GM19467 (cell line): ENCODE results near the gene TINAGL1.

Experiments
- ATAC-seq: cut with Tn5 transposase; IDR thresholded peaks from one replicate; pipeline ENCODE4 v1.9.1; 2021; ENCODE audit warnings: mild to moderate bottlenecking, moderate library complexity; ENCODE audit not compliant: unreplicated experiment

Gene TINAGL1

GRCh38 chr1:31600641-31601040, 24.3 kb downstream of the TINAGL1 start:
- ATAC-seq: no peak

GRCh38 chr1:31602081-31602480, 25.8 kb downstream of the TINAGL1 start:
- ATAC-seq: no peak

- peak; percentile 79 for ATAC-seq
Observed at GRCh38 chr1:31605908-31606427, 29.7 kb downstream of the TINAGL1 start.

GRCh38 chr1:31607360-31607759, 31.0 kb downstream of the TINAGL1 start:
- ATAC-seq: no peak

DNA sequence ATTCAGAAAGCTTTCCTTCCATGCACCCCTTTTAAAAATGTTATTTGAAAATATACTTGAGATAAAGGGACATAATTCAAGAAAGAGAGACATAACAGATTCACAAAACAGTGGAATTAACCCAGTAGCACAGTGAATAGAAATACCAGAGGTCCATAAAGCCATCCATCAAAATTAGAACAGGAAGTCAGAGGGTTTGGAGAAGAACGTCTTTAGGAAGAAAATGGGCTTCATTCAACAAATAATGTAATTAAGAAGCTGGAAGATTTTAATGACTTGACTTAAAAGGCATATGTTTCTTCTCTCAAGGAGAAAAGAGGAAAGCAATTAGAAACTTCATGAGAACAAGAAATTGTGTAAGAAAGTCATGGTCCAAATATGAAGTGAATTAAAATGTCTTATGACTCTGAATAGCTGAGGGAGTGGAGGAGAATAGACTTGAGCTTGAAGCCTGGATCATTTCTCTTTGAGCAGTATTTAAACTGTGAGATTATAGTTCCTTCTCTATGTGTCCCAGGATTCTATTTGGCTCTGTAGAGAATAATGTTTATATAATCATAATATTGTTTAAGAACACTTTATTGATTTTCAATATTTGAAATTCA, 33.3 kb downstream of the TINAGL1 start:
- ATAC-seq: no peak

GRCh38 chr1:31614414-31615005, 38.2 kb downstream of the TINAGL1 start:
- ATAC-seq: no peak

DNA sequence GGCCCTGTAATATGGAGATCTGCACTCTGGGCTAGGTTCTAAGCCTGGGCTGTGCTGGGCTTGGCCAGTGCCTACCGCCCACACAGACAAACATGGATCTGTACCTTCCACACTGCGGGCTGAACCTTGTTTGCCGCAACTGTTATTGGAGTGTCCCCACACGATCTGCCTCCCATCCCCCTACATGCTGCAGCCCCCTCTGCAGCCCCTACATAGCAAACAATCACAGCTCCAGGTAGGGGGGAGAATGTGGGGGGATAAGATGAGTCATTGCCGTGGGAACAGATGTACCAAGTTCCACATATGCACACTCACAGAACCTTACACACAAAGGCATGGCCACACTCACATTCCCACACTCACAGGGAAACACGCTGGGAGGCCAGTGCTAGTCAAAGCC, 39.1 kb downstream of the TINAGL1 start:
- ATAC-seq: no peak

GRCh38 chr1:31615939-31616338, 39.6 kb downstream of the TINAGL1 start:
- ATAC-seq: no peak

DNA sequence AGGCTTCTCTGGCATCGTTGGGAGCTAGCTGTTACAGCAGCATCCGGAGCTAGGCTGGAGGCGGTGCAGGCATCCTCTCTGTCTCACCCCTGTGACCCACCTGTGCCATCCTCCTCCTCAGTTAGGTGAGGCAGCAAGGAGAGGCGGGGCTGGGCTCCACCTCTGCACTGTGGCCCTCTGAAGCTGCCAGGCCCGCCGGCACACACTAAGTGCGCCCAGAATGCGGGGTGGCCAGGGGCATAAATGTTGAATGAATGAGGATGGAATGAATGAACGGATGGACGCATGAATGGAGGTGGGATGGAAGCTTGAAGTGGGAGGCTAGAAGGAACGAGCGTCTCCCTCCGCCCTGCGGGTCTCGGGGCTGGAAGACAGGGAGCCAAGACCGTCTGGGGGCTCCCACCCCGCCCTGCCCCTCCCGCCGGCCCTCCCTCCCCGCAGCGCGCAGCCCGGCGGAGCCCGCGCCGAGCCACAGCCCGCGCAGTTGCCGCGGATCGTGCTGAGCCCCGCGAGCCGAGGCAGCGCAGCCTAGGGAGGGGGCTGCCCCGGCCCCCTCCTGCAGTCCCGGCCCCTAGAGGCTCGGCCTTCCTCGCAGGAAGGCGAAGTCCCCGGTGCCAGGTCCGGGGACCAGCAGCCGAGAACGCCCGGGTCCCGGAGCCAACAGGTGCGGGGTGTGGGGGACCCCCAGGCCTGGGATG, 41.1 kb downstream of the TINAGL1 start, which contains the start of gene HCRTR1:
TSS of gene HCRTR1 (plus strand) at position 472 of the 698 bp plus-strand sequence. CDS start 1,504 bp downstream, outside the sequence.
- no peak for ATAC-seq

- no peak for ATAC-seq
Observed at GRCh38 chr1:31617916-31618746, 41.8 kb downstream of the TINAGL1 start.

DNA sequence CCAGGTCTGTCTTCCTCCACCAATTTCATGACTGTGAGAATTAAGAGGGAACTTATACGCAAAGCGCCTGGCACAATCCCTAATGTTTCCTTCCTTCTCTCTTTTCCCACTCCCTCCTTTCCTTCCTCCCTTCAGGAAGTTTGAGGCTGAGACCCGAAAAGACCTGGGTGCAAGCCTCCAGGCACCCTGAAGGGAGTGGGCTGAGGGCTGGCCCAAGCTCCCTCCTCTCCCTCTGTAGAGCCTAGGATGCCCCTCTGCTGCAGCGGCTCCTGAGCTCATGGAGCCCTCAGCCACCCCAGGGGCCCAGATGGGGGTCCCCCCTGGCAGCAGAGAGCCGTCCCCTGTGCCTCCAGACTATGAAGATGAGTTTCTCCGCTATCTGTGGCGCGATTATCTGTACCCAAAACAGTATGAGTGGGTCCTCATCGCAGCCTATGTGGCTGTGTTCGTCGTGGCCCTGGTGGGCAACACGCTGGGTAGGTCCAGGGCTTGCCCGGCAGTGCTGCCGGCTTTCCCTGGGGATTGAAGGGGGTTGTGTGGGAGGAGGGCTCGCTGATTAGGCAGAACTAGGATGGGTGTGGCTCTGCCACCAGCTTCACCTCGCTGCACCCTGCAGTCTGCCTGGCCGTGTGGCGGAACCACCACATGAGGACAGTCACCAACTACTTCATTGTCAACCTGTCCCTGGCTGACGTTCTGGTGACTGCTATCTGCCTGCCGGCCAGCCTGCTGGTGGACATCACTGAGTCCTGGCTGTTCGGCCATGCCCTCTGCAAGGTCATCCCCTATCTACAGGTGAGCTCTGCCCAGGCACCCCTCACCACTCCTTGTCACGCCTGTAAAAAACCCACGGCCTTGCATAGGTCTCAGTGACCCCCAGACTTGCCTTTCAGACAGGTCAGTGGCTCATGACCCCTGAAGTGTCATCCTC, 42.9 kb downstream of the TINAGL1 start:
- ATAC-seq: no peak

DNA sequence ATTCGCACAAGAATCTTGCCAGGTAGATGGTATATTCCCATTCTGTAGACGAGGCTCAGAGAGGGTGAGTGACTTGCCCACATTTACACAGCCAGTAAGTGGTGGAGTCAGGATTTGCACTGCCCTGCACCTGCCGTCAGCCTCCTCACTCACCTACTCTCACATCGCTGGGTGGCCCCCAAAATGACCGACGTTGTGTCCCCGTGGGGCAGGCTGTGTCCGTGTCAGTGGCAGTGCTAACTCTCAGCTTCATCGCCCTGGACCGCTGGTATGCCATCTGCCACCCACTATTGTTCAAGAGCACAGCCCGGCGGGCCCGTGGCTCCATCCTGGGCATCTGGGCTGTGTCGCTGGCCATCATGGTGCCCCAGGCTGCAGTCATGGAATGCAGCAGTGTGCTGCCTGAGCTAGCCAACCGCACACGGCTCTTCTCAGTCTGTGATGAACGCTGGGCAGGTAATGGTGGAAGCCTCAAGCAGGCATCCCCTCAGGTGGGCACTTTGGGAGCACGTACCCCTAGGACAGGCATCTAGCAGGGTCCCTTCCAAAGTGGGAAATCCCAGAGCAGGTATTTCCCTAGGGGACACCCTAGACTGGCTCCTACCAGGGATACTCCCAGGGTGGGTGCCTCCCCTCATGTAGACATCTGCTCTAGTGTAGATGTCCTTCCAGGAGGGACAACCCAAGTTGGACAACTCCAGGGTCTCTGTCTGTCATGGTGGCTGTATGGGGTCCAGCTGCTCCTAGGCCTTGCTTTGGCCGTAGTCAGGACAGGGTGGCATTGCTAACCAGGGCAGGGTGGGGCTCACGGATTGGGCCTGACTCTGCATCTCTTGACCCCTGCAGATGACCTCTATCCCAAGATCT, 44.5 kb downstream of the TINAGL1 start:
- ATAC-seq: no peak

DNA sequence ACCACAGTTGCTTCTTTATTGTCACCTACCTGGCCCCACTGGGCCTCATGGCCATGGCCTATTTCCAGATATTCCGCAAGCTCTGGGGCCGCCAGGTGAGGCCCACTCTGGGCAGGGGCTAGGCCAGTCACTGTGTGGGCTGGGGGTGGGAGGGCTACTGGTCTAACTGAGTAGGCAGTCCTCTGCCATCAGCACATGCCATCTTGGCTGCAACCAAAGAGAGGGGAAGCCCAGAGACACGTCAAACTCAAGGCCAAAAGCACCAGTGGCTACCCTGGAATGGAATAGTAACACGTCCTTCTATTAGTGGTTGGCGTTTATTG, 45.1 kb downstream of the TINAGL1 start:
- no peak for ATAC-seq

DNA sequence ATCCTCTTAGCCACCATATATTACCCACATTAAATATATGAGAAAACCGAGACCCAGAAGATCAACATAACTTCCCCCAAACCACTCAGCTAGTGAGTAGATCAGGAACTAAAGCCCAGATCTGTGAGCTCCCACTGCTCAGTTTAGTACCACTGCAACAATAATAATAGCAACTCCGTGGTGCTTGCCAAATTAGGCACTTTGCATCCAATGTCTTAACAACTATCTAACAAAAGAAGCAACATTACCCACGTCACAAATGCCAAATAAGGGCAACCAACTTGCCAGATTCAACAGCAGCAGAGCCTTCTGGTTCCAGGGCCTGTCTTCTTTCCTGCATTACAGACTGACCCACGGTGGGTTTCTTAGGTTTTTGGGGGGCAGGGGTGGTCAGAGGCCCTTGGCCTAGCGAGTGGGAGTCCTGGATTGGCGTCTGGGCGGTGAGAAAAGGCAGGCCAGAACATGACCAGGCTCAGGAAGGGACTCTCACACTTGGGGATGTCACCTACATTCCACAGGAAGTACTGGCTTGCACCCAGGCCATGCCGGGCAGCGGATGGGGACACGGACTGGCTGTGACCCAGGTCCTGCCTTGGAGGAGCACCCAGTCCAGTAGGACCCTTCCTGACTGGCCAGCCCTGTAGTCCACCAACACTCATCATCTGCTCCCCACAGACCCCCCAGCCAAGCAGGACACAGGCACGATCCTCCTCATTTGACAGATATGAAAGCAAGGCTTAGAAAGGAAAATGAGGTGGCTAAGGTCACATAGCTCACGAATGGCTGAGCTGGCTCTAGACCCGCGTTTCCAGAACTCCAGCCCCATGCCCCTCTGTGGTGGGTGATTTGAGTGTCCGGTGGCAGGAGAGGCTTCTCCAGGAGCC, 45.8 kb downstream of the TINAGL1 start:
- ATAC-seq: no peak

DNA sequence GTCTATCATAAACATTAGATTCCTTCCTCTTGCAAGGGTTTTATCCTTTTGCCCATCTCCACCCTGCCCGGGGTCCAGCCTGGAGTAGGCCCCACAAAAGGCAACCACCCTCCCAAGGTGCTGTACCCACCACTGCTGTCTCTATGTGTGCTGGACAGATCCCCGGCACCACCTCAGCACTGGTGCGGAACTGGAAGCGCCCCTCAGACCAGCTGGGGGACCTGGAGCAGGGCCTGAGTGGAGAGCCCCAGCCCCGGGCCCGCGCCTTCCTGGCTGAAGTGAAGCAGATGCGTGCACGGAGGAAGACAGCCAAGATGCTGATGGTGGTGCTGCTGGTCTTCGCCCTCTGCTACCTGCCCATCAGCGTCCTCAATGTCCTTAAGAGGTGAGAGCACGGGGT, 47.0 kb downstream of the TINAGL1 start:
- ATAC-seq: no peak

DNA sequence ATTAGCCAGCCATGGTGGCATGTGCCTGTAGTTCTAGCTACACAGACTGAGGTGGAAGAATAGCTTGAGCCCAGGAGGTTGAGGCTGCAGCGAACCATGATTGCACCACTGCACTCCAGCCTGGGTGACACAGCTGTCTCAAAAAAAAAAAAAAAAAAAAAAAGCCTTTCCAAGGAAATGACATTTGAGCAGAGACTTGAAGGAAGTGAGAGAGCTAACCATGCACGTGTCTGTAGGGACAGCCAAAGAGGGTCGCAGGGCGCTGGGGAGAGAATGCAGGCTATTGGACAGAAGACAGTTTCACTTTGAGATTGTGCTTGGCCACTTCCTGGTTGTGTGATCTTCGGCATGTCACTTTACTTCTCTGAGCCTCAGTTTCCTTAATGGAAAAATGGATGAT, 48.0 kb downstream of the TINAGL1 start:
- ATAC-seq: no peak

- no peak for ATAC-seq
Observed at GRCh38 chr1:31624731-31625514, 48.6 kb downstream of the TINAGL1 start.
